B cell (primary cell): Measurements from ENCODE around the gene FBXL16. TPM values are rescaled to one million over a fixed set of nuclear protein-coding genes. Genes with fewer than 3 reads are reported as not detected.

ENCODE experiments used
- ATAC-seq: fragments of 200-7000 bp; cut with Tn5 transposase; one replicate; pipeline ENCODE4 v1.10.0; 2021; ENCODE audit warnings: low read depth, mild to moderate bottlenecking, moderate number of reproducible peaks, moderate library complexity
- CTCF ChIA-PET: fragments of 350-600 bp; sonication (Branson Sonifier 250); formaldehyde crosslinking; loops from one replicate; lab custom pipeline; 2021; ENCODE audit warnings: antibody characterized with exemption, inconsistent platforms; lab: Charles Lee
- POLR2A ChIA-PET: fragments of 350-600 bp; sonication (Branson Sonifier 250); formaldehyde crosslinking; loops from one replicate; lab custom pipeline; 2021; ENCODE audit warnings: antibody characterized with exemption; lab: Charles Lee
- DNase-seq: peaks from one replicate; pipeline ENCODE4 v3.0.0; 2013
- H2AFZ ChIP-seq: 2 replicates; pipeline ENCODE4 v1.6.1; 2012; ENCODE audit warnings: mild to moderate bottlenecking, low read depth, low read length; ENCODE audit not compliant: insufficient read depth, poor library complexity, severe bottlenecking
- H3K27ac ChIP-seq, 2 donors: 1 replicate in 1 of 2; 2 replicates in 1 of 2; pipeline ENCODE4 v1.5.1; 2012 to 2013; ENCODE audit warnings: low read length in 2 of 2, mild to moderate bottlenecking in 2 of 2, moderate library complexity in 1 of 2
- H3K27me3 ChIP-seq, 4 experiments: fragments of 200-600 bp in 1 of 4; sonication (generic) in 1 of 4; replicated peaks in 1 of 4; 1 replicate in 2 of 4; 2 replicates in 2 of 4; pipeline versions ENCODE4 v1.6.1 to v1.7.0; 2013 to 2016; ENCODE audit warnings: low read length in 3 of 4, mild to moderate bottlenecking in 2 of 4, mixed read lengths in 1 of 4, moderate library complexity in 1 of 4; ENCODE audit not compliant: insufficient read depth in 4 of 4, control insufficient read depth in 3 of 4; ENCODE audit errors: control extremely low read depth in 1 of 4
- H3K36me3 ChIP-seq, 2 experiments: replicated peaks in 1 of 2; 1 replicate in 1 of 2; 2 replicates in 1 of 2; pipeline versions ENCODE4 v1.6.1 to v1.7.1; 2013; ENCODE audit warnings: low read length in 1 of 2; ENCODE audit not compliant: insufficient read depth in 2 of 2, control insufficient read depth in 1 of 2; ENCODE audit errors: control extremely low read depth in 1 of 2, extremely low read depth in 1 of 2
- H3K4me1 ChIP-seq, 2 donors: fragments of 200-600 bp in 1 of 2; sonication (generic) in 1 of 2; 1 replicate in 1 of 2; 2 replicates in 1 of 2; pipeline versions ENCODE4 v1.5.1 to v1.6.1; 2013 to 2017; ENCODE audit warnings: low read length in 2 of 2; ENCODE audit not compliant: control insufficient read depth in 2 of 2, insufficient read depth in 2 of 2
- H3K4me2 ChIP-seq: replicated peaks from 2 replicates; pipeline ENCODE3; 2012; ENCODE audit warnings: mild to moderate bottlenecking, low read depth, low read length; ENCODE audit not compliant: poor library complexity, severe bottlenecking
- H3K4me3 ChIP-seq, 5 experiments: fragments of 200-600 bp in 1 of 5; sonication (generic) in 1 of 5; 1 replicate in 3 of 5; 2 replicates in 2 of 5; pipeline versions ENCODE4 v1.5.1 to v1.7.0; 2011 to 2016; ENCODE audit warnings: low read length in 4 of 5, mild to moderate bottlenecking in 4 of 5, low read depth in 2 of 5, control low read depth in 1 of 5, moderate library complexity in 1 of 5; ENCODE audit not compliant: insufficient read depth in 1 of 5; ENCODE audit errors: control extremely low read depth in 1 of 5, extremely low read depth in 1 of 5
- H3K79me2 ChIP-seq: fragments of 200-600 bp; sonication (generic); one replicate; pipeline ENCODE4 v1.6.0; 2016; ENCODE audit warnings: low read length; ENCODE audit not compliant: control insufficient read depth, insufficient read depth
- H3K9ac ChIP-seq: fragments of 200-600 bp; sonication (generic); 2 replicates; pipeline ENCODE4 v1.6.1; 2017; ENCODE audit warnings: mild to moderate bottlenecking, low read length, moderate library complexity
- H3K9me3 ChIP-seq, 3 donors: one replicate each; pipeline versions ENCODE4 v1.6.1 to v1.7.1; 2013; ENCODE audit warnings: low read length in 2 of 3; ENCODE audit not compliant: control insufficient read depth in 2 of 3, insufficient read depth in 1 of 3; ENCODE audit errors: control extremely low read depth in 1 of 3
- H4K20me1 ChIP-seq: 2 replicates; pipeline ENCODE4 v1.6.0; 2012; ENCODE audit warnings: mild to moderate bottlenecking, low read length; ENCODE audit not compliant: insufficient read depth, control insufficient read depth, poor library complexity, severe bottlenecking
- H3K27ac Mint-ChIP-seq: one replicate; pipeline ENCODE4 v1.8.0; 2021; ENCODE audit warnings: mixed read lengths
- H3K27me3 Mint-ChIP-seq: one replicate; pipeline ENCODE4 v1.8.0; 2021; ENCODE audit warnings: mixed read lengths
- H3K4me1 Mint-ChIP-seq: one replicate; pipeline ENCODE4 v1.8.0; 2021; ENCODE audit warnings: mixed read lengths
- H3K4me3 Mint-ChIP-seq: one replicate; pipeline ENCODE4 v1.8.0; 2021; ENCODE audit warnings: mixed read lengths
- H3K9me3 Mint-ChIP-seq: one replicate; pipeline ENCODE4 v1.8.0; 2022; ENCODE audit warnings: mixed read lengths; ENCODE audit not compliant: insufficient read depth
- EZH2 ChIP-seq: IDR thresholded peaks from 2 replicates; pipeline ENCODE4 v1.6.1; 2012; ENCODE audit warnings: borderline replicate concordance, low read depth, mild to moderate bottlenecking, moderate library complexity, low read length; ENCODE audit not compliant: insufficient read depth, poor library complexity, severe bottlenecking
- WGBS: methylation state at CpG from one replicate; pipeline ENCODE4 v1.1.5; 2013; ENCODE audit warnings: missing lambda C conversion rate; ENCODE audit not compliant: insufficient coverage; 5-methylcytosine and 5-hydroxymethylcytosine counted together
- intact Hi-C: fragments of 100-400 bp; cut with micrococcal nuclease; formaldehyde crosslinking; loops from one replicate; pipeline ENCODE4 v1.10.0; 2022
- polyA plus RNA-seq: library from polyadenylated mRNA; depleted of rRNA; stranded (reverse); fragments of >200 nt; gene quantifications from 2 replicates; pipeline ENCODE4 v1.2.3, GENCODE V29; 2012
- total RNA-seq, 2 donors: library from RNA; stranded (reverse); fragments of 120-200 nt in 1 of 2; gene quantifications; 1 replicate in 1 of 2; 2 replicates in 1 of 2; pipeline versions ENCODE4 v1.2.3 to v1.2.4, GENCODE V29; 2013 to 2022
- TF ChIP-seq, protein P1 (sequence below): fragments of 200-600 bp; IDR thresholded peaks from one replicate; pipeline ENCODE4 v1.8.0; 2022; ENCODE audit warnings: antibody characterized with exemption, mild to moderate bottlenecking

The FBXL16 gene
- total and polyA plus RNA-seq, 2 donors (not counting 1 experiment from before 2014, with no cell fraction given): 2.2 to 5.8 TPM

- H3K27me3 Mint-ChIP-seq: no peaks in the 10 kb centered on the region
- H3K4me1 Mint-ChIP-seq: no peaks in the 10 kb centered on the region
- no peaks in the 10 kb centered on the region for H3K36me3 ChIP-seq
- ChIA-PET POLR2A (no interaction called here), CTCF (no interaction called here)
- 100% methylated on average over 7 of the region's 13 CpGs for WGBS
- no peak overlapping the region for H3K27ac Mint-ChIP-seq
- H3K4me1 ChIP-seq: no peaks in the 10 kb centered on the region
- H2AFZ ChIP-seq: no peak overlapping the region
- no peak overlapping the region for H3K4me3 Mint-ChIP-seq
- no peak overlapping the region for H3K27ac ChIP-seq
- H3K79me2 ChIP-seq: no peaks in the 10 kb centered on the region
- ATAC-seq (no peak), DNase-seq (no peak)
- H4K20me1 ChIP-seq: no peaks in the 10 kb centered on the region
- no peak overlapping the region for H3K4me2 ChIP-seq
- TF ChIP-seq EZH2: no peak
- intact Hi-C loops: no loop called here
- no peak overlapping the region for H3K4me3 ChIP-seq
- no peaks in the 10 kb centered on the region for H3K9me3 Mint-ChIP-seq
- no peaks in the 10 kb centered on the region for H3K27me3 ChIP-seq
- no peak overlapping the region for H3K9ac ChIP-seq
- H3K9me3 ChIP-seq: no peaks in the 10 kb centered on the region
These were observed 41.0 kb upstream of the FBXL16 start for GRCh38 chr16:746637-747036.

DNA sequence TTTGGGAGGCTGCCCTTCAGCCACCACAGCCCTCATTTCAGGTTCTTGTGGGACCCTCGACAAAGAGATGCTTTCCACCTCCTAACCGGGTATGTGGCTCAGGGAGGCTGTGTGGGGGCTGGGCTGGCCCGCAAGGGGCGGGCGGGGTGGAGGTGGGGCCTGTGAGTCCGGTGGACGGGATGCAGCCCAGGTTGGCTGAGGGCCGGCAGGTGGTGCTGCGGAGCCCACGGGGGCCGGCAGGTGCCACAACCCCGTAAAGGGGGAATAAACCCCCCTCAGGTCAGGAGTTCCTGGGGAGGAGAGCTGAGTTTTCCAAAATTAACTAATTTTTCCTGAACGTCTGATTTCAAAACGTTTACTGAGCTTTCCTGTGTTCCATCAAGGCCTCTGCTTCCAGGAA, 40.1 kb upstream of the FBXL16 start:
- ChIA-PET POLR2A (no interaction called here), CTCF (interaction anchor here (2.9 to 5.9 kb wide), 2 partner anchors 25 to 39 kb away, joined by 6 to 26 read pairs; partner anchors contain the start of gene ANTKMT)
- H3K27me3 ChIP-seq: no peaks in the 10 kb centered on the region
- Mint-ChIP-seq H3K27me3 (no peaks in the 10 kb centered on the region), H3K4me1 (no peaks in the 10 kb centered on the region), H3K9me3 (no peaks in the 10 kb centered on the region), H3K4me3 (no peak overlapping the region), H3K27ac (no peak overlapping the region)
- no peaks in the 10 kb centered on the region for H3K9me3 ChIP-seq
- H2AFZ ChIP-seq: no peak overlapping the region
- no peak overlapping the region for H3K9ac ChIP-seq
- H3K4me1 ChIP-seq: peaks cover 0 to 4% of the 10 kb centered on the region in 2 donors
- peaks cover under 1% of the 10 kb centered on the region for H3K79me2 ChIP-seq
- no peaks in the 10 kb centered on the region for H3K36me3 ChIP-seq
- H3K4me3 ChIP-seq: no peak overlapping the region
- ATAC-seq (no peak), DNase-seq (no peak)
- no peak overlapping the region for H3K4me2 ChIP-seq
- intact Hi-C loops: no loop called here
- TF ChIP-seq EZH2: no peak
- TF ChIP-seq, protein P1, sequence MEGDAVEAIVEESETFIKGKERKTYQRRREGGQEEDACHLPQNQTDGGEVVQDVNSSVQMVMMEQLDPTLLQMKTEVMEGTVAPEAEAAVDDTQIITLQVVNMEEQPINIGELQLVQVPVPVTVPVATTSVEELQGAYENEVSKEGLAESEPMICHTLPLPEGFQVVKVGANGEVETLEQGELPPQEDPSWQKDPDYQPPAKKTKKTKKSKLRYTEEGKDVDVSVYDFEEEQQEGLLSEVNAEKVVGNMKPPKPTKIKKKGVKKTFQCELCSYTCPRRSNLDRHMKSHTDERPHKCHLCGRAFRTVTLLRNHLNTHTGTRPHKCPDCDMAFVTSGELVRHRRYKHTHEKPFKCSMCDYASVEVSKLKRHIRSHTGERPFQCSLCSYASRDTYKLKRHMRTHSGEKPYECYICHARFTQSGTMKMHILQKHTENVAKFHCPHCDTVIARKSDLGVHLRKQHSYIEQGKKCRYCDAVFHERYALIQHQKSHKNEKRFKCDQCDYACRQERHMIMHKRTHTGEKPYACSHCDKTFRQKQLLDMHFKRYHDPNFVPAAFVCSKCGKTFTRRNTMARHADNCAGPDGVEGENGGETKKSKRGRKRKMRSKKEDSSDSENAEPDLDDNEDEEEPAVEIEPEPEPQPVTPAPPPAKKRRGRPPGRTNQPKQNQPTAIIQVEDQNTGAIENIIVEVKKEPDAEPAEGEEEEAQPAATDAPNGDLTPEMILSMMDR: no peak
- H4K20me1 ChIP-seq: no peaks in the 10 kb centered on the region
- WGBS: 20% methylated on average over 8 of the region's 14 CpGs
- H3K27ac ChIP-seq: no peak overlapping the region
